Globus pallidus (tissue), 1 donor: Measurements from ENCODE around the gene SUPT6H.
"Not testable (repeated sequence)": the region's sequence is repeated elsewhere in the genome, so short reads cannot be mapped to it uniquely, and the experiment has no call there.

ENCODE experiments used
- DNase-seq: peaks from one replicate; pipeline ENCODE4 v3.0.0-alpha.2; 2015; ENCODE audit warnings: low spot score

The SUPT6H gene

DNA sequence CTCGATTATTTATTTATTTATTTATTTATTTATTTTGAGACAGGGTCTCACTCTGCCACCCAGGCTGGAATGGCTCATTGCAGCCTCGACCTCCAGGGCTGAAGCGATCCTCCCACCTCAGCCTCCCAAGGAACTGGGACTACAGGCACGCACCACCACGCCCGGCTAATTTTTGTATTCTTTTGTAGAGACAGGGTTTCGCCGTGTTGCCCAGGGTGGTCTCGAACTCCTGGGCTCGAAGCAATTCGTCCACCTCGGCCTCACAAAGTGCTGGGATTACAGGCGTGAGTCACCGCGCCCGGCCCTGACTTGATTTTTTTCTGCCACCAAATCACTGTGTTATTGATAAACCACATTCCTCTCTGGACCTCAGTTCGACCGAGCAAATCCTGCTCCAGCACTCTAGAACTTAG, 57.0 kb downstream of the SUPT6H start:
- no peak for DNase-seq

DNA sequence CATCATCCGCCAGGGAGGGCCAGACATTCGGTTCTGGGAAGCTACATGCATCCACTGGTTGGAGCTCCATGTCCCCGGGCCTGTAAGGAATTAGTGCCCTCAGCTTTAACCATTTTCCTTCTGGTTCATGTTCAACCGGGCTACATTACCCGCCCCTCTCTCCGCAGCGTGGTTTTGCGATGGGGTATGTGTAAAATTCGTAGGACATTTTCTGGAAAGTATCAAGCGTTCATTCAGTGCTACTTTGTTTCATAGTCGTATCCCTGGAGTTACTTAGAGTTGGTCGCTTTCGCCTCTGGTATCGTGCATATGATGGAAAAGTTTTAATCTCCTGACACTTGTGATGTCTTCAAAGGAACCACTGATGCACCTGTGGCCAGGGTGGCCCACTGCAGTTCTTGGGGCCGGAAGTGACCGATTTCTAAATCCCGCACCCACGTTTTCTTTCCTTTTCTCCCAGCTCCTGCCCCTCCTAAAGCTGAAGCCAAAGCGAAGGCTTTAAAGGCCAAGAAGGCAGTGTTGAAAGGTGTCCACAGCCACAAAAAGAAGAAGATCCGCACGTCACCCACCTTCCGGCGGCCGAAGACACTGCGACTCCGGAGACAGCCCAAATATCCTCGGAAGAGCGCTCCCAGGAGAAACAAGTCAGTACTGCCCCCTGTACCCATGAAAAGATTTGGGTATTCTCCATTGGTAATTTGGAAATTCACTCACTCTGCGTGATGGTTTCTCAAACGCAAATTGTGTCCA, 58.4 kb downstream of the SUPT6H start:
- DNase-seq = no peak

- DNase-seq = not testable (repeated sequence)
Observed at GRCh38 chr17:28720997-28721329, 59.0 kb downstream of the SUPT6H start.

GRCh38 chr17:28722417-28723158, 60.6 kb downstream of the SUPT6H start:
- no peak for DNase-seq

- DNase-seq = no peak
Observed at GRCh38 chr17:28723159-28723835, 61.3 kb downstream of the SUPT6H start.

- DNase-seq = not testable (repeated sequence)
Observed at GRCh38 chr17:28723836-28724499, 62.0 kb downstream of the SUPT6H start.

DNA sequence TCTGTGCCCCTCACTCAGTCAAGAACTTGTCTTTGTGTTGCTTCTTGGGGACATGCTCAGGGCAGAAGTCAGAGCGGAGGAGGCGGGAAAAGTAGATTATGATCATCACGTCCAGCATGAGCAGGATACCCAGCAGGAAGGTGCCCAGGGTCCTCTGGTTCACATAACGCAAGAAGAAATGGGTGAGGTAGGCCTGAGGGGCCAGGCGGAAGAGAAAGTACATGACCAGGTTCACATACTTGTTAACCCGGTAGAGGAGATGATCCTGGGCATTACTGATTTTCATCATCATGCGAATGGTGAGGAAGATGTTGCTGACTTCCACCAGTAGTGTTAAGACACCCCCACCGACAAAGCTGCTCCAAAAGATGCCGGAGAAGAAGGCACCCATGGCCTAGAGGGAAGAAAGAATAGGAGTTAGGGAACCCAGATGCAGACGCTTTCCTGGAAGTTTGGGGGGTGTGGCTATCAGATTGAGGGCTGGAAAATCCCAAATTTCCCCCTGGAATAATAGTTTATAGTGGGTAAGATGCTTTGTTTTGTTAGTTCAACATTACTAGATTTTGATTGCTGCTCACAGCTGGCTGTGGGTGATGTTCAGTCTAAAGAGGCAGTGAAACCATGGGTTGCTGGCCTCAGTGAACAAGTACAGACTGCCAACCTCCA, 62.6 kb downstream of the SUPT6H start:
- DNase-seq = no peak

- no peak for DNase-seq
Observed at GRCh38 chr17:28725166-28725659, 63.2 kb downstream of the SUPT6H start.

- no peak for DNase-seq
Observed at GRCh38 chr17:28725660-28726225, 63.7 kb downstream of the SUPT6H start.

- DNase-seq = no peak
Observed at GRCh38 chr17:28726226-28726626, 64.2 kb downstream of the SUPT6H start, which contains the start of gene TLCD1. Gene TLCD1, minus strand, starts transcription at chr17:28726233. Its CDS starts 136 bp downstream, at chr17:28726097.

GRCh38 chr17:28726627-28727491, 64.9 kb downstream of the SUPT6H start:
- DNase-seq = peak; percentile 91

- DNase-seq = peak; percentile 91
Observed at GRCh38 chr17:28728364-28729200, 66.6 kb downstream of the SUPT6H start, which contains the start of gene NEK8. Gene NEK8, plus strand, starts transcription at chr17:28728788. Its CDS starts 26 bp downstream, at chr17:28728814.

DNA sequence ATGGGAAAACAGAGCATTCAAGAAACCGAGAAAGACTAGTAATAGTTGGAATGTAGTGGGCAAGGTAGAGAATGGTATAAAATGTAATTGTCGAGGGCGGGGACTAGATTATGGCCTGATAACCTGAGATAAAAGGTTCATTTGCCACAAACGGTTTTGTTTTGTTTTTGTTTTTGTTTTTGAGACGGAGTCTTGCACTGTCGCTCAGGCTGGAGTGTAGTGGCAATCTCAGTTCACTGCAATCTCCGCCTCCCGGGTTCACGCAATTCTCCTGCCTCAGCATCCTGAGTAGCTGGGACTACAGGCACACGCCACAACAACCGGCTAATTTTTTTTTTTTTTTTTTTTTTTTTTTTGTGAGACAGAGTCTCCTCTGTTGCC, 67.9 kb downstream of the SUPT6H start:
- no peak for DNase-seq

GRCh38 chr17:28733346-28733745, 71.3 kb downstream of the SUPT6H start:
- DNase-seq = no peak

- no peak for DNase-seq
Observed at GRCh38 chr17:28734712-28735241, 72.8 kb downstream of the SUPT6H start.

DNA sequence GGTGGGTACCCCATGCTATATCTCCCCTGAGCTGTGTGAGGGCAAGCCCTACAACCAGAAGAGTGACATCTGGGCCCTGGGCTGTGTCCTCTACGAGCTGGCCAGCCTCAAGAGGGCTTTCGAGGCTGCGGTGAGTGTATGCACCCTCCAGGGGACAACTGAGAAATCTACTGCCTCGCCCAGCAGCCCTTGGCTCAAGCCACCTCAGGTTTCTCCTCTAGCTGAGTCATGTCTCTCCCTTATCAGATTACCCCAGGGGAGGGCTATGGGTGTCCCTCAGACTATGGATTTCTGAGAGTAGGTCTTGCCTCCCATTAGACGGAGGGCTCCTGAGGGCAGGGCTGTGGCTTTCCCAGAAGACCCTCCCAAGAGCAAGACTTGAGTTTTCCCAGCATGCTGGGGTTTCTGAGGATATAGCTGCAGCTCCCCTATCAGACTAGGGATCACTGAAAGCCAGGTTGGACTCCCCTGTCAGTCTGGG, 73.3 kb downstream of the SUPT6H start:
- DNase-seq = no peak

GRCh38 chr17:28735913-28736769, 74.1 kb downstream of the SUPT6H start:
- DNase-seq = not testable (repeated sequence)

DNA sequence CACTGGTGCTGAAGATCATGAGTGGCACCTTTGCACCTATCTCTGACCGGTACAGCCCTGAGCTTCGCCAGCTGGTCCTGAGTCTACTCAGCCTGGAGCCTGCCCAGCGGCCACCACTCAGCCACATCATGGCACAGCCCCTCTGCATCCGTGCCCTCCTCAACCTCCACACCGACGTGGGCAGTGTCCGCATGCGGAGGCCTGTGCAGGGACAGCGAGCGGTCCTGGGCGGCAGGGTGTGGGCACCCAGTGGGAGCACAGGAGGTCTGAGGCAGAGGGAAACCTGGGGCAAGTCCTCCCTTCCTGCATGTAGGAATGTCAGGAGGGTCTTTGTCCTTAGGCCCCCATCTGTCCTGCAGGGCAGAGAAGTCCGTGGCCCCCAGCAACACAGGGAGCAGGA, 75.3 kb downstream of the SUPT6H start:
- no peak for DNase-seq
